ENCODE results near the gene TP53I11.

TP53I11 gene

GRCh38 chr11:44905131-44905866, 45.4 kb downstream of the TP53I11 start:
- Histone ChIP-seq H2BK120ac (ENCODE audit: low read depth, low read length) (no peak overlapping the region), H4K91ac (ENCODE audit: low read depth, low read length, poor library complexity) (no peak overlapping the region), H3K9me3 (replicated peaks in 1 of 2; ENCODE audit: control insufficient read depth in 2 of 2, insufficient read depth in 1 of 2, low read depth in 1 of 2, low read length in 2 of 2) (no peaks in the 10 kb centered on the region), H4K8ac (ENCODE audit: low read depth, low read length) (no peak overlapping the region), H3K23ac (ENCODE audit: low read depth, low read length, poor library complexity) (no peak overlapping the region), H3K14ac (ENCODE audit: low read length) (no peak overlapping the region), H3K36me3 (replicated peaks in 1 of 2; ENCODE audit: control insufficient read depth in 2 of 2, insufficient read depth in 2 of 2, low read length in 2 of 2) (peaks cover 5 to 19% of the 10 kb centered on the region in 2 donors), H3K27me3 (ENCODE audit: control insufficient read depth in 3 of 3, insufficient read depth in 3 of 3, low read depth in 1 of 3, low read length in 3 of 3) (no peaks in the 10 kb centered on the region), H2AFZ (ENCODE audit: low read length) (no peak overlapping the region), H2BK12ac (ENCODE audit: low read length) (no peak overlapping the region), H3K4me2 (ENCODE audit: insufficient read depth, low read length, poor library complexity, severe bottlenecking) (no peak overlapping the region), H2AK5ac (ENCODE audit: low read depth, low read length) (no peak overlapping the region), H2BK5ac (ENCODE audit: low read length) (no peak overlapping the region), H3K4me1 (ENCODE audit: control insufficient read depth in 2 of 2, insufficient read depth in 1 of 2, low read depth in 1 of 2, low read length in 2 of 2) (peaks cover 0 to 2% of the 10 kb centered on the region in 2 donors), H2BK15ac (ENCODE audit: low read length) (no peak overlapping the region), H3K27ac (replicated peaks; ENCODE audit: low read length) (no peak overlapping the region), H3K79me1 (ENCODE audit: low read depth, low read length) (no peaks in the 10 kb centered on the region), H3K18ac (ENCODE audit: low read length) (no peak overlapping the region), H3K9ac (ENCODE audit: low read depth, low read length, poor library complexity) (no peak overlapping the region), H3K4me3 (ENCODE audit: low read length in 2 of 2) (no peak overlapping the region), H3K4ac (ENCODE audit: low read length) (no peak overlapping the region)
- no CpG with 5 or more reads among the region's 9 CpGs for WGBS, 2 donors (ENCODE audit: extremely low coverage in 2 of 2, insufficient read length in 2 of 2, insufficient replicate concordance in 1 of 2)
- DNase-seq (ENCODE audit: low spot score) = no peak

DNA sequence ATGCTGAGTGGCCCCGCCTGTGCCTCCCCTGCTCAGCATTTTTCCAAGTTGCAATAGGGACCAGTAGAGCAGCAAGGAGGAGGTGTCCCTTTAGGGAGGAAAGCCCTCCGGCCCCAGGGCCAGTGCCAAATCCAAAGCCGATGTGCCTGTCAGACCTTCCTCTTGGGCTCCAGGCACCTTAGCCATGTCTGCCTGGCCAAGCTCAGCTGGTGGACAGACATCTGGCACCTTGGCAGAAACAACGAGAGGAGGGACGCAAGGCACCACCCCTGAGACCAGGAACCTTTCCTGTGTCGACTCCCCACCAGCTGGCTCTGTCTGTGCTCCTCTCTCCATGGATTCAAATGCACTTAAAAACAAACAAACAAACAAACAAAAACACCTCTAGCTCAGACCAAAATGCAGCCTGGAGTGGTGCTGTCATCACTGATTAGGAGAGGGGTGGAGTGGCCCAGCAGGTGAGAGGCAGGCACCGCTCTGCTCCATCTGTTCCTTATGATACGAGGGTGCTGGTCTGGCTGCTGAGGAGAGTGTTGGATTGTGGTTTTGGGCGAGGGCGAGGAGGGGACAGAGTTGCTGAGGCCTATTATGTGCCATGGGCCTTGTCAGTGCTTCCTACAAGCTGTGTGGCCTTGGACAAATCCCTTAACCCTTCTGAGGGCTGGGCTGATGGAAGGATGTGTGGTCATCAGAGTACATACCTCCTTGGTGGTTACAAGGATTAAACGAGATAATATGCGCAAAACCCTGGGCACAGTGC, 46.2 kb downstream of the TP53I11 start:
- Histone ChIP-seq H2BK15ac (ENCODE audit: low read length) (no peak overlapping the region), H4K91ac (ENCODE audit: low read depth, low read length, poor library complexity) (no peak overlapping the region), H3K4me3 (ENCODE audit: low read length in 2 of 2) (no peak overlapping the region), H3K18ac (ENCODE audit: low read length) (no peak overlapping the region), H3K23ac (ENCODE audit: low read depth, low read length, poor library complexity) (peak overlapping the region; percentile 10), H3K27ac (replicated peaks; ENCODE audit: low read length) (no peak overlapping the region), H3K4ac (ENCODE audit: low read length) (no peak overlapping the region), H3K4me2 (ENCODE audit: insufficient read depth, low read length, poor library complexity, severe bottlenecking) (no peak overlapping the region), H2AFZ (ENCODE audit: low read length) (no peak overlapping the region), H3K36me3 (replicated peaks in 1 of 2; ENCODE audit: control insufficient read depth in 2 of 2, insufficient read depth in 2 of 2, low read length in 2 of 2) (peaks cover 2 to 10% of the 10 kb centered on the region in 2 donors), H3K79me1 (ENCODE audit: low read depth, low read length) (no peaks in the 10 kb centered on the region), H3K4me1 (ENCODE audit: control insufficient read depth in 2 of 2, insufficient read depth in 1 of 2, low read depth in 1 of 2, low read length in 2 of 2) (peaks cover 0 to 2% of the 10 kb centered on the region in 2 donors), H2BK5ac (ENCODE audit: low read length) (no peak overlapping the region), H3K14ac (ENCODE audit: low read length) (peak overlapping the region; percentile 3), H2BK120ac (ENCODE audit: low read depth, low read length) (no peak overlapping the region), H3K27me3 (ENCODE audit: control insufficient read depth in 3 of 3, insufficient read depth in 3 of 3, low read depth in 1 of 3, low read length in 3 of 3) (no peaks in the 10 kb centered on the region), H3K9me3 (replicated peaks in 1 of 2; ENCODE audit: control insufficient read depth in 2 of 2, insufficient read depth in 1 of 2, low read depth in 1 of 2, low read length in 2 of 2) (no peaks in the 10 kb centered on the region), H3K9ac (ENCODE audit: low read depth, low read length, poor library complexity) (no peak overlapping the region), H2AK5ac (ENCODE audit: low read depth, low read length) (no peak overlapping the region), H4K8ac (ENCODE audit: low read depth, low read length) (no peak overlapping the region), H2BK12ac (ENCODE audit: low read length) (peak overlapping the region; percentile 28)
- WGBS, 2 donors (ENCODE audit: extremely low coverage in 2 of 2, insufficient read length in 2 of 2, insufficient replicate concordance in 1 of 2) = no CpG with 5 or more reads among the region's 12 CpGs
- no peak for DNase-seq (ENCODE audit: low spot score)

GRCh38 chr11:44903518-44903917, 47.2 kb downstream of the TP53I11 start:
- Histone ChIP-seq H4K8ac (ENCODE audit: low read depth, low read length) (no peak overlapping the region), H3K79me1 (ENCODE audit: low read depth, low read length) (no peaks in the 10 kb centered on the region), H2BK5ac (ENCODE audit: low read length) (no peak overlapping the region), H3K14ac (ENCODE audit: low read length) (no peak overlapping the region), H2AFZ (ENCODE audit: low read length) (no peak overlapping the region), H2BK15ac (ENCODE audit: low read length) (no peak overlapping the region), H2BK120ac (ENCODE audit: low read depth, low read length) (no peak overlapping the region), H3K27me3 (ENCODE audit: control insufficient read depth in 3 of 3, insufficient read depth in 3 of 3, low read depth in 1 of 3, low read length in 3 of 3) (no peaks in the 10 kb centered on the region), H3K4me1 (ENCODE audit: control insufficient read depth in 2 of 2, insufficient read depth in 1 of 2, low read depth in 1 of 2, low read length in 2 of 2) (peaks cover 0 to 2% of the 10 kb centered on the region in 2 donors), H3K4me2 (ENCODE audit: insufficient read depth, low read length, poor library complexity, severe bottlenecking) (no peak overlapping the region), H2AK5ac (ENCODE audit: low read depth, low read length) (no peak overlapping the region), H3K36me3 (replicated peaks in 1 of 2; ENCODE audit: control insufficient read depth in 2 of 2, insufficient read depth in 2 of 2, low read length in 2 of 2) (peaks cover 6 to 20% of the 10 kb centered on the region in 2 donors), H3K18ac (ENCODE audit: low read length) (no peak overlapping the region), H3K4me3 (ENCODE audit: low read length in 2 of 2) (no peak overlapping the region), H3K9me3 (replicated peaks in 1 of 2; ENCODE audit: control insufficient read depth in 2 of 2, insufficient read depth in 1 of 2, low read depth in 1 of 2, low read length in 2 of 2) (peaks cover 0 to 4% of the 10 kb centered on the region in 2 donors), H3K27ac (replicated peaks; ENCODE audit: low read length) (no peak overlapping the region), H4K91ac (ENCODE audit: low read depth, low read length, poor library complexity) (no peak overlapping the region), H3K4ac (ENCODE audit: low read length) (no peak overlapping the region), H2BK12ac (ENCODE audit: low read length) (no peak overlapping the region), H3K23ac (ENCODE audit: low read depth, low read length, poor library complexity) (no peak overlapping the region), H3K9ac (ENCODE audit: low read depth, low read length, poor library complexity) (no peak overlapping the region)
- no CpG with 5 or more reads among the region's 3 CpGs for WGBS, 2 donors (ENCODE audit: extremely low coverage in 2 of 2, insufficient read length in 2 of 2, insufficient replicate concordance in 1 of 2)
- DNase-seq (ENCODE audit: low spot score) = no peak

DNA sequence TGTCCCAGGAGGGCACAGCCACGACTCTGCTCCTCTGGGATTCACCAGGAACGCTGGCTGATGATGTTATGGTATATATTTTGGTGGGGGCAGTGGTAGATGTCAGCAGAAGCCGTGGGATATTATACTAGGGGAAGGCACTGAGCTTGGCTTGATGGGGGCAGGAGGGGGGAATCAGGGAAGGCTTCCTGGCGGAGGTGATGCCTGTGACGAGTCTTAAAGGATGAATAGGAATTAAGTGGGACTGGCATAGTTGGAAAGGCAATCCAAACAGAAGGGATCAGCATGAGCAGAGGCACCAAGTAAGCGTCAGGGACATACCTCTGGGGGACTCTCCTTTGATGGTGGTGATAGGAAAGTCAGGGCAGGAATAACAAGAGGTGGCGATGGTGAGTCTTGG, 47.6 kb downstream of the TP53I11 start:
- Histone ChIP-seq H3K36me3 (replicated peaks in 1 of 2; ENCODE audit: control insufficient read depth in 2 of 2, insufficient read depth in 2 of 2, low read length in 2 of 2) (peaks cover 9 to 23% of the 10 kb centered on the region in 2 donors), H3K23ac (ENCODE audit: low read depth, low read length, poor library complexity) (no peak overlapping the region), H3K27me3 (ENCODE audit: control insufficient read depth in 3 of 3, insufficient read depth in 3 of 3, low read depth in 1 of 3, low read length in 3 of 3) (no peaks in the 10 kb centered on the region), H2AFZ (ENCODE audit: low read length) (no peak overlapping the region), H2BK12ac (ENCODE audit: low read length) (no peak overlapping the region), H3K27ac (replicated peaks; ENCODE audit: low read length) (no peak overlapping the region), H3K4ac (ENCODE audit: low read length) (no peak overlapping the region), H2BK5ac (ENCODE audit: low read length) (no peak overlapping the region), H3K9me3 (replicated peaks in 1 of 2; ENCODE audit: control insufficient read depth in 2 of 2, insufficient read depth in 1 of 2, low read depth in 1 of 2, low read length in 2 of 2) (peaks cover 3 to 5% of the 10 kb centered on the region in 2 donors), H3K14ac (ENCODE audit: low read length) (no peak overlapping the region), H3K4me3 (ENCODE audit: low read length in 2 of 2) (no peak overlapping the region), H3K4me2 (ENCODE audit: insufficient read depth, low read length, poor library complexity, severe bottlenecking) (no peak overlapping the region), H2BK120ac (ENCODE audit: low read depth, low read length) (no peak overlapping the region), H3K4me1 (ENCODE audit: control insufficient read depth in 2 of 2, insufficient read depth in 1 of 2, low read depth in 1 of 2, low read length in 2 of 2) (peaks cover 0 to 2% of the 10 kb centered on the region in 2 donors), H3K9ac (ENCODE audit: low read depth, low read length, poor library complexity) (no peak overlapping the region), H3K79me1 (ENCODE audit: low read depth, low read length) (no peaks in the 10 kb centered on the region), H4K8ac (ENCODE audit: low read depth, low read length) (no peak overlapping the region), H2BK15ac (ENCODE audit: low read length) (no peak overlapping the region), H3K18ac (ENCODE audit: low read length) (no peak overlapping the region), H4K91ac (ENCODE audit: low read depth, low read length, poor library complexity) (no peak overlapping the region), H2AK5ac (ENCODE audit: low read depth, low read length) (no peak overlapping the region)
- WGBS, 2 donors (ENCODE audit: extremely low coverage in 2 of 2, insufficient read length in 2 of 2, insufficient replicate concordance in 1 of 2) = no CpG with 5 or more reads among the region's 7 CpGs
- DNase-seq (ENCODE audit: low spot score) = no peak
